Measurements from ENCODE around the gene COL11A1.
"Not testable (repeated sequence)": the region's sequence is repeated elsewhere in the genome, so short reads cannot be mapped to it uniquely, and the experiment has no call there.

The COL11A1 gene
- total RNA-seq = 0 reads per million in 2 experiments

DNA sequence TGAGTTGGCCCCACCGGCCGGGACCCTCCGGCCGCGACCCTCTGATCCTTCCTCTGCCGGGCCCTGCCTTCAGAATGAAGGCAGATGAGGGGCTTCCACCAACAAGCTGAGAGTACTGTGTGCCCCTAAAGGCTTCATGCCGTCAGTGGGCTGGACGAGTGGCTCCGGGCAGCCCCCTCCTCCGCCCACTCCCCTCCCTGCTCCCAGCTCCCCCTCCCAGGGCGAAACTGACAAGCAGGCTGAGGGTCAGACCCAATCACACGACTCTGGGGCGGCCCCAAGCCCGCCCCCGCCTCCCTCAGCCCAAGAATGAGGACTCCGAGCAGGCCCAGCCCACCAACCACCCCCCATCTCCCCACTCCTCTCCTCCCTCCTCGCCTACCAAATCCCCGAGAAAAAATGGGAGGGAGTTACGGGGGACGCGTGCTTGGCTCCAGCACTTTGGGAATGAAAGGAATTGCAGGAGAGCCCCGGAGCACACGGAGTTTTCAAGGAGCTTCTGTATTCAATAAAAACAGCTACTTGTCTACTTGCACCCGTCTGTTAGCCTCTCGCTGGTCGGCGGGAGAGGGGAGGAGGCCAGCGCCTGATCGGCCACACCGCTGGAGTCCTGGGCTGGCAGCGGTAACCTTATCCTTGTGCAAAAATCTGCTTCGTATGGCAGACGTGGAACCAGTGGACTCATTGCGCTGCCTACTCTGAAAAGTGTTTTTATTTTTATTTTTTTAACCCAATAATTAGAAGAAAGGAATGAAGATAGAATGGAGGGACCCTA, at the start of gene COL11A1:
Gene COL11A1 (minus strand): TSS at position 147 of the 775 bp plus-strand sequence. CDS start 344 bp downstream, outside the sequence.
- DNase-seq (ENCODE audit: low read depth) = no peak

- no peak for DNase-seq (ENCODE audit: low read depth)
Measured at GRCh38 chr1:103156966-103157365, 48.6 kb upstream of the COL11A1 start.

DNA sequence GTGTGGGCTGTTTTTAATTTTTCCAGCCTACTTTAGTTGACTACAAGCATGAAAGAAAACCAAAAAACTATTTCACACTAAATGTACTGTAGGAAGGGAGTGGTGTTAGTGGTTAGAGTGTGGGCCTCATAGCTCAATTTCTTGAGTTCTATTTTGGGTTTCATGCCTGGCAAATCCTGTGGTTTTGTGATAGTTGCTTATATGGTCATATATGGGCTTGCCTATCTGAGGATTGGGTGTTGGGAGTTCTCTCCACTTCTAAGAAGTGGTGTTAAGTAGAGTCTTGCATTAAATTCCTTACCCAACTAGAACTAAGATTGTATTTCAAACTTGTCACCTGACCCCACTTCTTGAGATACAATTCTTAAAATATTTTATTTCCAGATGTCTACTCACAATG, 37.8 kb upstream of the COL11A1 start:
- no peak for DNase-seq (ENCODE audit: low read depth)

GRCh38 chr1:103145449-103145848, 37.1 kb upstream of the COL11A1 start:
- no peak for DNase-seq (ENCODE audit: low read depth)

DNA sequence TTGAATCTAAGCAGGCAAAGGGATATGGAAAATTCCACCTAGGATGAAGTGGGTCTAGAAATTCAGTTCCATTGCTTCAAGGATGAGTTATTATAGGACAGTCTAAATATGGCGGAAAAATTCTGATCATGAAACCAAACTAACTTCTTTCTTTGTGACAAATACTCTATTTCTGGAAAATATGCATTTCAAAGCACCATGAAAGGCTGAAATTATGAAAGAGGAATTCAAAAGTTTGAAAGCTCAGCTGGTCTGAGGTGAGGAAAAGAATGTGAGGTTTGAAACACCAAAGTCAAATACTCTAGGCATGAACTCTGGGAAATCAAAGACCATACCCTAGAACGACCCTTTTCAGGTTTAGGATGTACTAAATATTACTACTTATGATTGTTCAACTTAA, 36.4 kb upstream of the COL11A1 start:
- DNase-seq (ENCODE audit: low read depth) = no peak

- DNase-seq (ENCODE audit: low read depth) = no peak
Measured at GRCh38 chr1:103142461-103142860, 34.1 kb upstream of the COL11A1 start.

DNA sequence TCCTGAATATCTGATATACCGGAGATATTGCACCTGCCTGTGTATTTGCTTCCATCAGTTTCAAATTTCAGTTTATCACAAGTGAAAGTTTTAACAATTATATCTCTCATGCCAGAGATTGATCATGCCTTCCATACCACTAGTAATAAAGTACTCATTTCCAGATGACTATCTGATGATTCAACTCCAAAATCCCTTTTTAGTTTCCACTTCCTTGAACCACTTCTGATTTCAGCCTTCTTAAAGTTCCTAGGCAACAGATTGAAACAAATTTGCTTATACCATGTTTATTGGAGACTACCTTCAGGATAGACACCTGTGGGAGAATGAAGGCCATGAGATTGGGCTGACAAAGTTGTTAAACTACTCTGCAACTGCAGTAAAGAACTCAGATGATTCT, 21.5 kb upstream of the COL11A1 start:
- DNase-seq (ENCODE audit: low read depth) = no peak

DNA sequence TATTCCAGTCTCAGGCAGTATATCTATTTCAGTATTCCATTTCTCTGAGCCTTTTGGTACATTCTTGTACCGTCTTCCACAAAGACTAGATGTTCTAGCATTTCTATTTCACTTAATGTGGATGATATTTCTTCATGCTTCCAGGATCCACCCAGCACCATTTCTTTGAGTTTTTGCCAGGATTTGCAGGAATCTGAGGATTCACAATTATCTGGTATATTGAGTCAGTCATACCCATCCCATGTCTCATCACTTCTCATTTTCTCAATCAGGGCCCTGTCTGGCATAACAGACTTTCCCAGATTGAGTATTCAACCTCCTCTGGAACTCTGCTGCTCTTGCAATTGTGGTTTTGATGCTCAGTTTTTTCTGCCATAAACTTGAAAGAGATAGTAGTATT, 20.9 kb upstream of the COL11A1 start:
- DNase-seq (ENCODE audit: low read depth) = no peak

GRCh38 chr1:103128256-103128655, 19.9 kb upstream of the COL11A1 start:
- DNase-seq (ENCODE audit: low read depth) = not testable (repeated sequence)

DNA sequence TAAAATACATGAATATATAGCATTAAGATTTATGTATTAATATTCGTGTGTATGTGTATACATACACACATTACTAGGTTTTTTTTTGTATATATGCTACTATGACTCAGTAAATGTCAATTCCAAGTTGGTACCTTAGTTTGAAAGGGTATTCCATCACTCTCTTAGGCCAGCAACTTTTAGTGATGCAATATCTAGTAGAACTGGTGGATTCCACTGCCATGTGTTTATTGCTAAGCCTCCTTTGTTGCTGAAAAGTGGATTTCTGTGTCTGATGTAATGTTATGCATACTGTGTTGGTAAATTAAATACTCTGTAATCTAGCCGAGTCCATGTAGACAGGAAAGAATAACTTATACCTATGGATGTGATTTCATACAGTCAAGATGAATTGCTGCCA, 16.9 kb upstream of the COL11A1 start:
- no peak for DNase-seq (ENCODE audit: low read depth)

GRCh38 chr1:103122983-103123720, 14.8 kb upstream of the COL11A1 start:
- DNase-seq (ENCODE audit: low read depth) = no peak

GRCh38 chr1:103120981-103121380, 12.7 kb upstream of the COL11A1 start:
- DNase-seq (ENCODE audit: low read depth) = no peak

GRCh38 chr1:103112546-103112945, 4.2 kb upstream of the COL11A1 start:
- no peak for DNase-seq (ENCODE audit: low read depth)

- no peak for DNase-seq (ENCODE audit: low read depth)
Measured at GRCh38 chr1:103111926-103112325, 3.6 kb upstream of the COL11A1 start.

GRCh38 chr1:103110701-103111100, 2.4 kb upstream of the COL11A1 start:
- no peak for DNase-seq (ENCODE audit: low read depth)

GRCh38 chr1:103109311-103109920, 1.1 kb upstream of the COL11A1 start:
- DNase-seq (ENCODE audit: low read depth) = no peak

DNA sequence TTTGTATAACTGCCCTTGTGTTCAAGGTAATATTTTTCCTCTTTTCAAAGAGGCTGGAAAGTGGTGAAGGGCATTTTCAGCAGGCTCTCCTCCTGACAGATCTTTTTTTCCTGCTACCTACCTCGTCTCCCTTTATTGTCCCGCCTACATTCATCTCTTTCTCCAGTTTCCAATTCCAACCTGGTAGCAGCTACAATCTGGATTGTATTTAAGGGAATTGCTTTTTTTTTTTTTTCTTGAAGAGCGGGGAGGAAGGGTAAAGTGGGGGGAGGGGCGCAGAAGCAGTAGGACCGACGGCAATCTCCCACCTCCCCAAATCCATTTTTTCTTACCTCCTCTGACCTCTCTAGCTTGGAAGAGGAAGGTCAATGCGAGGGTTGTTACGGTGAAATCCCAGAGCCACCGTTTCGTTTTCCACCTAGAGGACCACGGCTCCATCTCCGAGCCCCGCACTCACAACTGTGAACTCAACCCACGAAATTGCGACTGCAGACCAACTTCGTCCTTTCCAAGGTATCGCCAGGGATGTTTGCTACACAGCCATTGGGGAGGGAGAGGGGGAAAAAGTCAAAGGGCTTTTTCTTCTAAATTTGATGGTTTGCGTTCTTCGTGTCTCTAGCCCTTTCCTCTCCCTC, 464 bp downstream of the COL11A1 start:
- no peak for DNase-seq (ENCODE audit: low read depth)

GRCh38 chr1:103106426-103107341, 1.6 kb downstream of the COL11A1 start:
- no peak for DNase-seq (ENCODE audit: low read depth)

- no peak for DNase-seq (ENCODE audit: low read depth)
Measured at GRCh38 chr1:103101399-103101798, 6.9 kb downstream of the COL11A1 start.

DNA sequence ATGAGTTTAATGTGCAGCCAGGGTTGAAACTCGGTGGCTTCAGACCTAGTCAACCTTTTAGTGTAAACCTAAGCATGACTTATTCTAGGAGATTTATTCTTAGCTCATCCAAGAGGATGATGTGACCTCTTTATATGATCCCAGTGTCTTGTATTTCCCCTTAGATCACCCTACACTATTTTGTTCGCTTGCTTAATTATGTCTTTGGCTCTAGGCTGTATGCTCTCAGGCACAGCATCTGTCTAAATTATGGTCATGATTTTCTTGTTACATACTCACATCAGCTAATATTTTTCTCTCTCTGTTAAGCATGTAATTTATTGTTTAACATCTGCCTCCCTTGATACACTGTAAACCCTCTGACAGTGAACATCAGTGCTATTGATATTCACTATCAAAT, 19.1 kb downstream of the COL11A1 start:
- DNase-seq (ENCODE audit: low read depth) = no peak

DNA sequence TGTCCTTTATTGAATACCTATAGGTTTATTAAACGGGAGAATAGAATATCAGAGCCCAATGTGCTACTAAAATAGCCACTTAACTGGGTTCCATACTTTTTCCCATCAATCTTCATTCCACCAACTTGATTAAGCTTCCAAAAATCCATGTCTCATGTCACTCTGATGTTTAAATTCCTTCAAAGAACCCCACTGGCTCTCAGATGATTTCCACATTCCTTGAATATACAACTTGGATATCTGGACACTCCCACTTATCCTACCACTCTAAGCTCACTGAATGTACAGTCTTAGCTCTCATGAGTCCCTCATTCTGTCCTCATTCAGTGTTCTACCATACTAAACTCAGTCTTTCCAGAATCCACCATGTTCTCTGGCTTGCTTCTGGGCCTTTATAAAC, 21.1 kb downstream of the COL11A1 start:
- DNase-seq (ENCODE audit: low read depth) = no peak

All from T follicular helper cell (primary cell).